K562 (cell line): ENCODE results near the gene ANKZF1. TPM values are rescaled to one million over a fixed set of nuclear protein-coding genes. Genes with fewer than 3 reads are reported as not detected.

ENCODE experiments used
- CHD2 ChIP-seq: IDR thresholded peaks from 2 replicates; pipeline ENCODE4 v1.6.1; 2011; ENCODE audit warnings: low read depth, low read length
- ELF2 ChIP-seq: fragments of 250-450 bp; sonication (Bioruptor Pico); IDR thresholded peaks from 2 replicates; pipeline ENCODE4 v1.5.0; 2021; ENCODE audit warnings: mild to moderate bottlenecking
- FOXK1 ChIP-seq: sonication (generic); formaldehyde crosslinking; IDR thresholded peaks from 2 replicates; pipeline ENCODE4 v1.8.0; 2022; ENCODE audit warnings: missing genetic modification reagents, mild to moderate bottlenecking, borderline replicate concordance
- GABPB1 ChIP-seq: sonication (generic); formaldehyde crosslinking; IDR thresholded peaks from 2 replicates; pipeline ENCODE4 v1.8.0; 2022; ENCODE audit warnings: mild to moderate bottlenecking, missing genetic modification reagents
- GATA2 ChIP-seq: sonication (generic); formaldehyde crosslinking; IDR thresholded peaks from 2 replicates; pipeline ENCODE4 v1.4.0; 2020; ENCODE audit warnings: mild to moderate bottlenecking, missing genetic modification reagents
- HCFC1 ChIP-seq: IDR thresholded peaks from 2 replicates; pipeline ENCODE4 v1.6.1; 2012; ENCODE audit warnings: low read depth, low read length, improper control_type of control experiment
- NEUROD1 ChIP-seq: fragments of 150-350 bp; IDR thresholded peaks from 2 replicates; pipeline ENCODE4 v1.6.1; 2014; ENCODE audit warnings: borderline replicate concordance, low read length, low read depth; ENCODE audit not compliant: partially characterized antibody
- NR2C1 ChIP-seq, 2 experiments: fragments of 450-650 bp; IDR thresholded peaks; 2 replicates each; pipeline ENCODE4 v1.6.1; 2017; ENCODE audit warnings: mild to moderate bottlenecking in 2 of 2, antibody characterized with exemption in 1 of 2, inconsistent platforms in 1 of 2, missing compliant biosample characterization in 1 of 2, missing genetic modification characterization in 1 of 2
- RB1 ChIP-seq: fragments of 450-650 bp; IDR thresholded peaks from 2 replicates; pipeline ENCODE4 v1.6.1; 2017; ENCODE audit warnings: low read depth, mild to moderate bottlenecking
- RBBP5 ChIP-seq: fragments of 200-600 bp; sonication (generic); IDR thresholded peaks from 2 replicates; pipeline ENCODE4 v1.6.1; 2012; ENCODE audit warnings: borderline replicate concordance, mild to moderate bottlenecking, low read length, control low read depth, inconsistent platforms; ENCODE audit not compliant: insufficient read depth, poor library complexity, severe bottlenecking
- RFX1 ChIP-seq: fragments of 450-650 bp; IDR thresholded peaks from 2 replicates; pipeline ENCODE4 v1.6.1; 2016; ENCODE audit warnings: mild to moderate bottlenecking, moderate library complexity
- SIX5 ChIP-seq, 2 experiments: IDR thresholded peaks; 2 replicates each; pipeline ENCODE4 v1.6.1; 2011; ENCODE audit warnings: low read length in 2 of 2, borderline replicate concordance in 1 of 2, low read depth in 1 of 2, mild to moderate bottlenecking in 1 of 2, moderate library complexity in 1 of 2; ENCODE audit not compliant: insufficient read depth in 1 of 2
- TAF9B ChIP-seq: fragments of 450-650 bp; IDR thresholded peaks from 2 replicates; pipeline ENCODE4 v1.6.1; 2018; ENCODE audit warnings: mild to moderate bottlenecking; ENCODE audit not compliant: partially characterized antibody
- TEAD1 ChIP-seq, 2 experiments: fragments of 450-650 bp in 1 of 2; sonication (generic) in 1 of 2; formaldehyde crosslinking; IDR thresholded peaks; 2 replicates each; pipeline versions ENCODE4 v1.4.0 to v1.8.0; 2020 to 2022; ENCODE audit warnings: mild to moderate bottlenecking in 2 of 2, missing genetic modification reagents in 1 of 2
- UBTF ChIP-seq, 2 experiments: IDR thresholded peaks; 2 replicates each; pipeline ENCODE4 v1.6.1; 2012; ENCODE audit warnings: improper control_type of control experiment in 2 of 2, low read depth in 2 of 2, low read length in 2 of 2, borderline replicate concordance in 1 of 2
- ZNF140 ChIP-seq: fragments of 250-450 bp; sonication (Bioruptor Pico); IDR thresholded peaks from 2 replicates; pipeline ENCODE4 v1.8.0; 2021; ENCODE audit warnings: moderate library complexity, mild to moderate bottlenecking, inconsistent platforms
- polyA plus RNA-seq, 8 experiments: library from polyadenylated mRNA; depleted of rRNA in 4 of 8; stranded (reverse) in 5 of 8; unstranded in 3 of 8; fragments of >200 nt; fragmentation: Nextera tagmentation in 2 of 8; fragmentation: Illumina TruSeq in 1 of 8; extraction: Ambion mirVana in 2 of 8; extraction: Trizol in 1 of 8; gene quantifications; 2 replicates each; pipeline versions ENCODE4 v1.2.1 to v1.2.3, GENCODE V29; 2011 to 2014; ENCODE audit warnings: inconsistent platforms in 1 of 8, missing spikeins in 1 of 8
- total RNA-seq, 7 experiments: library from RNA; depleted of rRNA in 6 of 7; stranded (reverse); fragments of >200 nt in 6 of 7; fragmentation: Illumina TruSeq in 2 of 7; extraction: Trizol in 2 of 7; gene quantifications; 2 replicates each; pipeline versions ENCODE4 v1.2.1 to v1.2.3, GENCODE V29; 2011 to 2021; ENCODE audit warnings: low replicate concordance in 1 of 7
- TF ChIP-seq, protein P1 (sequence below): IDR thresholded peaks from 2 replicates; pipeline ENCODE4 v1.6.1; 2014; ENCODE audit warnings: antibody characterized with exemption
- TF ChIP-seq, protein P2 (sequence below): fragments of 150-350 bp; IDR thresholded peaks from 2 replicates; pipeline ENCODE4 v1.6.1; 2014; ENCODE audit warnings: low read depth, mild to moderate bottlenecking, low read length, borderline replicate concordance
- TF ChIP-seq, protein P3 (sequence below): sonication (generic); formaldehyde crosslinking; IDR thresholded peaks from 2 replicates; pipeline ENCODE4 v1.8.0; 2022; ENCODE audit warnings: mild to moderate bottlenecking, missing genetic modification reagents

The ANKZF1 gene
- total and polyA plus RNA-seq, 9 of the 15 experiments (the other 6 are each of a cell fraction or from before 2014, with no cell fraction given) = 3.1 to 60.6 (median 31.0) TPM

DNA sequence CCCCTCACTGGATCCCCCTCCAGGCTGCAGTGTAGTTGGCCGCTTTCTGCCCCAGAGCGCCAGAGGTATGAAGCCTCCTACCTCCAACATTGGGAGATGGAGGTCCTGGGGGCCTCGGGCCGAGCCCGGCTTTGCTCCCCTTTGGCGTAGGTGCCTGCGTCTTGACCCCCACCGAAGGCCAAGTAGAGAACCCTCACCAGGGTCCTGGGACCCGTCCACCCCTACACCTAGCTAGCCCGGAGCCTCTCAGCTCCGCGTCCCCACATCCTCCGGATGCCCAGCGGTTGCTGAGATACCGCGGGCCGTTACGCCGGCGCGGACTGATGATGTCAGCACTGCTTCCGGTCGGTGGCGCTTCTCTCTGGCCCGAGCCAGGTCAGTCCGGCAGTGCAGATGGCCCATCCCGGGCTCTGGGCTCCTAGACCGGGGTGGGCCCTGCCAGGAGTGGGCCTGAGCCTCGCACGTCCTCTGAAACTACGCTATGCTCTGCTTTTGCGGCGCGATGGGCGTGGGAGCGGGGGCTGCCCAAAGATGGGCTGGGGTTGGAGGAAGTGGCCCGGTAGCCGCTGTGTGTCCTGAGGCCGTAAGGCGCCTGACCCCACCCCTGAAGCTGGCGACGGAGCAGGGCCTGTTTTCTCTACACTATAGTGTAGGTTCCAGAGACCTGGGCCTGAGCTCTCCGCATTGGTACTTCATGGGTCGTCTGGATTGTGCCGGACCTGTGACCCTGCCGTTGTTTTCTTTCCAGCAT, 15.7 kb downstream of the ANKZF1 start, which contains the start of the genes GLB1L and STK16 (continued):
- peak; percentile 94 for TF ChIP-seq GABPB1 (CRISPR knock-in tag)
- TF ChIP-seq TEAD1 (CRISPR knock-in tag; IDR thresholded peaks at IDR 0.05) = peak in 1 of 2 experiments; percentile 63; a peak in 2 of 4 replicates
- TF ChIP-seq HCFC1 = peak; percentile 77
- 0 out of 2 replicates have a peak, but pooled peaks have one; percentile 18 for TF ChIP-seq CHD2
- peak; percentile 53 for TF ChIP-seq RB1
- TF ChIP-seq SIX5 (IDR thresholded peaks at IDR 0.05; ENCODE audit: borderline replicate concordance in 1 of 2, insufficient read depth in 1 of 2, low read depth in 1 of 2, low read length in 2 of 2) = no peak; a peak in 1 of 4 replicates
- TF ChIP-seq FOXK1 (CRISPR knock-in tag) = peak; percentile 48; the same call in 1 of the 2 replicates
- no peak for TF ChIP-seq NEUROD1
- peak; percentile 88 for TF ChIP-seq RFX1
- TF ChIP-seq UBTF (IDR thresholded peaks at IDR 0.05; ENCODE audit: borderline replicate concordance in 1 of 2, low read depth in 2 of 2, low read length in 2 of 2) = no peak
- TF ChIP-seq TAF9B = peak; percentile 69
- TF ChIP-seq, protein P1, sequence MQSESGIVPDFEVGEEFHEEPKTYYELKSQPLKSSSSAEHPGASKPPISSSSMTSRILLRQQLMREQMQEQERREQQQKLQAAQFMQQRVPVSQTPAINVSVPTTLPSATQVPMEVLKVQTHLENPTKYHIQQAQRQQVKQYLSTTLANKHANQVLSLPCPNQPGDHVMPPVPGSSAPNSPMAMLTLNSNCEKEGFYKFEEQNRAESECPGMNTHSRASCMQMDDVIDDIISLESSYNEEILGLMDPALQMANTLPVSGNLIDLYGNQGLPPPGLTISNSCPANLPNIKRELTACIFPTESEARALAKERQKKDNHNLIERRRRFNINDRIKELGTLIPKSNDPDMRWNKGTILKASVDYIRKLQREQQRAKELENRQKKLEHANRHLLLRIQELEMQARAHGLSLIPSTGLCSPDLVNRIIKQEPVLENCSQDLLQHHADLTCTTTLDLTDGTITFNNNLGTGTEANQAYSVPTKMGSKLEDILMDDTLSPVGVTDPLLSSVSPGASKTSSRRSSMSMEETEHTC = no peak
- TF ChIP-seq ELF2 (CRISPR knock-in tag) = peak; percentile 50; the same call in 1 of the 2 replicates
- TF ChIP-seq, protein P2, sequence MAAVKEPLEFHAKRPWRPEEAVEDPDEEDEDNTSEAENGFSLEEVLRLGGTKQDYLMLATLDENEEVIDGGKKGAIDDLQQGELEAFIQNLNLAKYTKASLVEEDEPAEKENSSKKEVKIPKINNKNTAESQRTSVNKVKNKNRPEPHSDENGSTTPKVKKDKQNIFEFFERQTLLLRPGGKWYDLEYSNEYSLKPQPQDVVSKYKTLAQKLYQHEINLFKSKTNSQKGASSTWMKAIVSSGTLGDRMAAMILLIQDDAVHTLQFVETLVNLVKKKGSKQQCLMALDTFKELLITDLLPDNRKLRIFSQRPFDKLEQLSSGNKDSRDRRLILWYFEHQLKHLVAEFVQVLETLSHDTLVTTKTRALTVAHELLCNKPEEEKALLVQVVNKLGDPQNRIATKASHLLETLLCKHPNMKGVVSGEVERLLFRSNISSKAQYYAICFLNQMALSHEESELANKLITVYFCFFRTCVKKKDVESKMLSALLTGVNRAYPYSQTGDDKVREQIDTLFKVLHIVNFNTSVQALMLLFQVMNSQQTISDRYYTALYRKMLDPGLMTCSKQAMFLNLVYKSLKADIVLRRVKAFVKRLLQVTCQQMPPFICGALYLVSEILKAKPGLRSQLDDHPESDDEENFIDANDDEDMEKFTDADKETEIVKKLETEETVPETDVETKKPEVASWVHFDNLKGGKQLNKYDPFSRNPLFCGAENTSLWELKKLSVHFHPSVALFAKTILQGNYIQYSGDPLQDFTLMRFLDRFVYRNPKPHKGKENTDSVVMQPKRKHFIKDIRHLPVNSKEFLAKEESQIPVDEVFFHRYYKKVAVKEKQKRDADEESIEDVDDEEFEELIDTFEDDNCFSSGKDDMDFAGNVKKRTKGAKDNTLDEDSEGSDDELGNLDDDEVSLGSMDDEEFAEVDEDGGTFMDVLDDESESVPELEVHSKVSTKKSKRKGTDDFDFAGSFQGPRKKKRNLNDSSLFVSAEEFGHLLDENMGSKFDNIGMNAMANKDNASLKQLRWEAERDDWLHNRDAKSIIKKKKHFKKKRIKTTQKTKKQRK = no peak
- no peak for TF ChIP-seq GATA2 (CRISPR knock-in tag)
- TF ChIP-seq, protein P3, sequence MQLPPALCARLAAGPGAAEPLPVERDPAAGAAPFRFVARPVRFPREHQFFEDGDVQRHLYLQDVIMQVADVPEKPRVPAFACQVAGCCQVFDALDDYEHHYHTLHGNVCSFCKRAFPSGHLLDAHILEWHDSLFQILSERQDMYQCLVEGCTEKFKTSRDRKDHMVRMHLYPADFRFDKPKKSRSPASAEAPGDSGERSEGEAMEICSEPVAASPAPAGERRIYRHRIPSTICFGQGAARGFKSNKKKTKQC (CRISPR knock-in tag) = peak; percentile 62; the same call in 1 of the 2 replicates
- no peak for TF ChIP-seq NR2C1 (IDR thresholded peaks at IDR 0.05)
- TF ChIP-seq NR2C1 (tag; IDR thresholded peaks at IDR 0.05) = no peak
- peak; percentile 28 for TF ChIP-seq RBBP5
- no peak for TF ChIP-seq ZNF140 (CRISPR knock-in tag)
